Endothelial cell of umbilical vein (primary cell): ENCODE results near the gene PELI2. TPM values are rescaled to one million over a fixed set of nuclear protein-coding genes. Genes with fewer than 3 reads are reported as not detected.

Experiments
- BruUV-seq: library from RNA; stranded (reverse); fragments of 400-500 nt; replicated peaks from 2 replicates; lab custom pipeline; 2021; lab: Mats Ljungman, UMichigan
- CTCF ChIA-PET: fragments of 300-600, 350-600 bp; sonication (Branson Sonifier 250); formaldehyde crosslinking; loops from one replicate; lab custom pipeline; 2021; ENCODE audit warnings: antibody characterized with exemption, inconsistent platforms; lab: Charles Lee
- POLR2A ChIA-PET: fragments of 300-600, 350-600 bp; sonication (Branson Sonifier 250); formaldehyde crosslinking; loops from one replicate; lab custom pipeline; 2021; ENCODE audit warnings: antibody characterized with exemption, inconsistent platforms; lab: Charles Lee
- DNase-seq: peaks from one replicate; pipeline ENCODE4 v3.0.0-alpha.2; 2011; ENCODE audit warnings: low read depth, low spot score
- FAIRE-seq: peaks from 2 replicates; lab custom pipeline; 2011; peaks lifted over from hg19 to GRCh38; lab: Jason Lieb, UNC
- H2AFZ ChIP-seq: 2 replicates; pipeline ENCODE4 v1.6.0; 2012; ENCODE audit warnings: low read depth, low read length, control low read depth, inconsistent platforms
- H3K27ac ChIP-seq: 2 replicates; pipeline ENCODE4 v1.5.1; 2011; ENCODE audit warnings: low read depth, mild to moderate bottlenecking, control low read depth, low read length, moderate library complexity; ENCODE audit not compliant: insufficient read depth
- H3K27me3 ChIP-seq, 2 experiments: 2 replicates each; pipeline versions ENCODE4 v1.6.0 to v1.6.1; 2011; ENCODE audit warnings: low read length in 2 of 2, mixed read lengths in 1 of 2; ENCODE audit not compliant: control insufficient read depth in 2 of 2, insufficient read depth in 2 of 2
- H3K36me3 ChIP-seq, 2 experiments: 2 replicates in 1 of 2; 3 replicates in 1 of 2; pipeline ENCODE4 v1.5.1; 2011; ENCODE audit warnings: low read length in 2 of 2, mild to moderate bottlenecking in 1 of 2, moderate library complexity in 1 of 2; ENCODE audit not compliant: control insufficient read depth in 2 of 2, insufficient read depth in 2 of 2; ENCODE audit errors: extremely low read depth in 1 of 2
- H3K4me1 ChIP-seq: 3 replicates; pipeline ENCODE4 v1.5.1; 2011; ENCODE audit warnings: mild to moderate bottlenecking, low read length; ENCODE audit not compliant: control insufficient read depth, insufficient read depth; ENCODE audit errors: extremely low read depth
- H3K4me2 ChIP-seq: 2 replicates; pipeline ENCODE4 v1.6.1; 2011; ENCODE audit warnings: low read length, control low read depth, mixed read lengths; ENCODE audit not compliant: insufficient read depth
- H3K4me3 ChIP-seq, 3 experiments: fragments of 200-600 bp in 1 of 3; sonication (generic), shearing (Covaris generic) in 1 of 3; replicated peaks in 1 of 3; 2 replicates each; pipeline ENCODE4 v1.5.1; 2011 to 2016; ENCODE audit warnings: control low read depth in 3 of 3, low read length in 3 of 3, mild to moderate bottlenecking in 2 of 3, inconsistent platforms in 1 of 3, low read depth in 1 of 3, moderate library complexity in 1 of 3; ENCODE audit not compliant: insufficient read depth in 1 of 3
- H3K79me2 ChIP-seq: 2 replicates; pipeline ENCODE4 v1.6.0; 2012; ENCODE audit warnings: low read length, inconsistent platforms; ENCODE audit not compliant: control insufficient read depth, insufficient read depth
- H3K9ac ChIP-seq: replicated peaks from 2 replicates; pipeline ENCODE3; 2011; ENCODE audit warnings: low read length, control low read depth; ENCODE audit not compliant: insufficient read depth; ENCODE audit errors: extremely low read depth
- H3K9me1 ChIP-seq: replicated peaks from 3 replicates; pipeline ENCODE4 v1.6.0; 2011; ENCODE audit warnings: mild to moderate bottlenecking, low read length; ENCODE audit not compliant: control insufficient read depth, insufficient read depth; ENCODE audit errors: extremely low read depth
- H3K9me3 ChIP-seq: replicated peaks from 2 replicates; pipeline ENCODE4 v1.5.1; 2012; ENCODE audit warnings: low read length, inconsistent platforms; ENCODE audit not compliant: control insufficient read depth, insufficient read depth
- H4K20me1 ChIP-seq: replicated peaks from 2 replicates; pipeline ENCODE3; 2011; ENCODE audit warnings: mild to moderate bottlenecking, low read length; ENCODE audit not compliant: control insufficient read depth, insufficient read depth; ENCODE audit errors: extremely low read depth
- CTCF ChIP-seq, 2 donors: IDR thresholded peaks; 1 replicate in 1 of 2; 2 replicates in 1 of 2; pipeline ENCODE4 v1.5.1; 2011; ENCODE audit warnings: low read length in 2 of 2, mild to moderate bottlenecking in 2 of 2, moderate library complexity in 2 of 2, control low read depth in 1 of 2, inconsistent platforms in 1 of 2, low read depth in 1 of 2; ENCODE audit not compliant: insufficient read depth in 1 of 2; ENCODE audit errors: extremely low read depth in 1 of 2
- EZH2 ChIP-seq: IDR thresholded peaks from 2 replicates; pipeline ENCODE4 v1.6.1; 2012; ENCODE audit warnings: borderline replicate concordance, low read depth, mild to moderate bottlenecking, moderate library complexity, low read length, inconsistent platforms; ENCODE audit not compliant: severe bottlenecking
- FOS ChIP-seq: IDR thresholded peaks from 2 replicates; pipeline ENCODE4 v1.6.1; 2011; ENCODE audit warnings: mild to moderate bottlenecking, low read length, moderate library complexity, borderline replicate concordance; ENCODE audit not compliant: insufficient read depth
- GATA2 ChIP-seq: IDR thresholded peaks from 2 replicates; pipeline ENCODE4 v1.7.0; 2011; ENCODE audit warnings: low read depth, mild to moderate bottlenecking, moderate library complexity, mixed read lengths, low read length; ENCODE audit not compliant: insufficient read length, insufficient read depth
- JUN ChIP-seq: IDR thresholded peaks from 2 replicates; pipeline ENCODE4 v1.6.1; 2011; ENCODE audit warnings: borderline replicate concordance, low read depth; ENCODE audit not compliant: insufficient read length, insufficient read depth
- MAX ChIP-seq: IDR thresholded peaks from 2 replicates; pipeline ENCODE4 v1.6.1; 2011; ENCODE audit not compliant: insufficient read depth, insufficient read length
- MYC ChIP-seq: IDR thresholded peaks from one replicate; pipeline ENCODE4 v1.6.1; 2011; ENCODE audit warnings: mild to moderate bottlenecking, low read depth, low read length
- POLR2A ChIP-seq: IDR thresholded peaks from 2 replicates; pipeline ENCODE4 v1.6.1; 2012; ENCODE audit warnings: low read depth, mild to moderate bottlenecking, control low read depth, low read length
- POLR2AphosphoS5 ChIP-seq: IDR thresholded peaks from 2 replicates; pipeline ENCODE4 v1.6.1; 2012; ENCODE audit warnings: low read depth, mild to moderate bottlenecking, control low read depth, low read length, moderate library complexity; ENCODE audit not compliant: insufficient read depth
- dilution Hi-C: fragments of 300-500 bp; cut with MboI; formaldehyde crosslinking; loops from one replicate; pipeline ENCODE4 v1.15.0; 2019; ENCODE audit warnings: low sequenced_read_pairs; ENCODE audit not compliant: extremely low pct_ligation_motif_present
- intact Hi-C: fragments of 100-400 bp; cut with micrococcal nuclease; formaldehyde crosslinking; loops from one replicate; pipeline ENCODE4 v1.10.0; 2022
- polyA plus RNA-seq, 4 experiments: library from polyadenylated mRNA; depleted of rRNA in 3 of 4; stranded (reverse) in 3 of 4; unstranded in 1 of 4; fragments of >200 nt; gene quantifications; 2 replicates each; pipeline versions ENCODE4 v1.2.1 to v1.2.3, GENCODE V29; 2011 to 2012; ENCODE audit warnings: missing spikeins in 1 of 4
- total RNA-seq: library from RNA; stranded (reverse); gene quantifications from 2 replicates; pipeline ENCODE4 v1.2.3, GENCODE V29; 2021

Gene PELI2
- total and polyA plus RNA-seq, 2 donors (not counting 3 experiments of a cell fraction or from before 2014, with no cell fraction given): 11.5 to 13.0 TPM

- dilution Hi-C loops (no loop called here), intact Hi-C loops (no loop called here)
- DNase-seq (no peak), FAIRE-seq (no peak)
- H4K20me1 ChIP-seq: no peaks in the 10 kb centered on the region
- H3K9ac ChIP-seq: no peak overlapping the region
- H3K4me2 ChIP-seq: no peak overlapping the region
- no TSS peak for BruUV-seq
- H3K9me1 ChIP-seq: no peaks in the 10 kb centered on the region
- no peaks in the 10 kb centered on the region for H3K27me3 ChIP-seq
- POLR2A ChIA-PET: interaction anchor here (0.6 kb wide), 1 partner anchor 30 kb away, joined by 3 read pairs; no protein-coding TSS in a partner anchor
- TF ChIP-seq FOS (no peak), JUN (no peak), EZH2 (no peak), POLR2A (no peak), MYC (no peak), MAX (no peak)
- CTCF ChIA-PET: interaction anchor here (1.0 to 1.5 kb wide), 4 partner anchors 8 to 128 kb away, joined by 3 to 4 read pairs (median 4); no protein-coding TSS in a partner anchor
- no peaks in the 10 kb centered on the region for H3K9me3 ChIP-seq
- H2AFZ ChIP-seq: no peak overlapping the region
- H3K79me2 ChIP-seq: no peaks in the 10 kb centered on the region
- H3K27ac ChIP-seq: no peak overlapping the region
- no peak overlapping the region for H3K4me3 ChIP-seq
- H3K36me3 ChIP-seq: no peaks in the 10 kb centered on the region
- H3K4me1 ChIP-seq: peaks cover 5% of the 10 kb centered on the region
Measured at GRCh38 chr14:56212521-56212920, 94.3 kb downstream of the PELI2 start.

GRCh38 chr14:56213306-56213705 lies 95.1 kb downstream of the PELI2 start:
- dilution Hi-C loops: no loop called here
- H3K9ac ChIP-seq: no peak overlapping the region
- no peak for DNase-seq
- H3K36me3 ChIP-seq: no peaks in the 10 kb centered on the region
- no peak overlapping the region for H3K27ac ChIP-seq
- H3K4me1 ChIP-seq: peaks cover 5% of the 10 kb centered on the region
- TF ChIP-seq CTCF (IDR thresholded peaks at IDR 0.05; ENCODE audit: extremely low read depth in 1 of 2, insufficient read depth in 1 of 2, low read depth in 1 of 2, low read length in 2 of 2): no peak
- TF ChIP-seq POLR2AphosphoS5: no peak
- TF ChIP-seq JUN: no peak
- no peak for TF ChIP-seq MYC
- no peak for TF ChIP-seq EZH2
- TF ChIP-seq MAX: no peak
- no peak for TF ChIP-seq GATA2
- TF ChIP-seq FOS: no peak
- TF ChIP-seq POLR2A: no peak
- POLR2A ChIA-PET: no interaction called here
- no peaks in the 10 kb centered on the region for H3K9me3 ChIP-seq
- intact Hi-C loops: no loop called here
- no peak overlapping the region for H3K4me2 ChIP-seq
- no peaks in the 10 kb centered on the region for H3K9me1 ChIP-seq
- no peaks in the 10 kb centered on the region for H4K20me1 ChIP-seq
- BruUV-seq: no TSS peak
- H3K4me3 ChIP-seq: no peak overlapping the region
- no peaks in the 10 kb centered on the region for H3K79me2 ChIP-seq
- H3K27me3 ChIP-seq: no peaks in the 10 kb centered on the region
- FAIRE-seq: no peak
- no peak overlapping the region for H2AFZ ChIP-seq
- CTCF ChIA-PET: interaction anchor here (1.3 kb wide), 1 partner anchor 9 kb away, joined by 3 read pairs; no protein-coding TSS in a partner anchor
